Smooth muscle cell (in vitro differentiated cells): ENCODE measurements around the gene CCNJL. TPM values are rescaled to one million over a fixed set of nuclear protein-coding genes. Genes with fewer than 3 reads are reported as not detected.

Experiments used
- DNase-seq: peaks from one replicate; lab custom pipeline; 2025; ENCODE audit not compliant: unreplicated experiment; lab: John Stamatoyannopoulos, UW
- H2AFZ ChIP-seq: fragments of 200-600 bp; sonication (generic); 2 replicates; pipeline ENCODE4 v1.6.0; 2016; ENCODE audit warnings: antibody characterized with exemption, low read depth, mild to moderate bottlenecking
- H3F3A ChIP-seq: fragments of 200-600 bp; sonication (generic); 2 replicates; pipeline ENCODE4 v1.6.0; 2017; ENCODE audit warnings: antibody characterized with exemption, low read depth
- H3K27ac ChIP-seq: fragments of 200-600 bp; sonication (generic); 2 replicates; pipeline ENCODE4 v1.5.1; 2016; ENCODE audit warnings: low read depth, mild to moderate bottlenecking
- H3K27me3 ChIP-seq: fragments of 200-600 bp; sonication (generic); 2 replicates; pipeline ENCODE4 v1.6.1; 2016; ENCODE audit warnings: low read depth, mild to moderate bottlenecking
- H3K36me3 ChIP-seq: fragments of 200-600 bp; sonication (generic); 2 replicates; pipeline ENCODE4 v1.5.1; 2016; ENCODE audit warnings: low read depth
- H3K4me1 ChIP-seq: fragments of 200-600 bp; sonication (generic); 2 replicates; pipeline ENCODE4 v1.5.1; 2016; ENCODE audit warnings: low read depth
- H3K4me2 ChIP-seq: fragments of 200-600 bp; sonication (generic); 2 replicates; pipeline ENCODE4 v1.6.0; 2016; ENCODE audit warnings: mild to moderate bottlenecking
- H3K4me3 ChIP-seq: fragments of 200-600 bp; sonication (generic); 2 replicates; pipeline ENCODE4 v1.5.1; 2016; ENCODE audit warnings: mild to moderate bottlenecking
- H3K79me2 ChIP-seq: fragments of 200-600 bp; sonication (generic); 2 replicates; pipeline ENCODE4 v1.6.0; 2016; ENCODE audit warnings: low read depth, mild to moderate bottlenecking
- H3K9ac ChIP-seq: fragments of 200-600 bp; sonication (generic); 2 replicates; pipeline ENCODE4 v1.6.0; 2016; ENCODE audit warnings: low read depth
- H3K9me3 ChIP-seq: fragments of 200-600 bp; sonication (generic); replicated peaks from 2 replicates; pipeline ENCODE4 v1.5.1; 2016; ENCODE audit warnings: low read depth
- H4K20me1 ChIP-seq: fragments of 200-600 bp; sonication (generic); 2 replicates; pipeline ENCODE4 v1.6.0; 2016; ENCODE audit warnings: low read depth
- CTCF ChIP-seq: fragments of 200-600 bp; sonication (generic); IDR thresholded peaks from 2 replicates; pipeline ENCODE4 v1.5.1; 2017; ENCODE audit warnings: borderline replicate concordance, mild to moderate bottlenecking, antibody characterized with exemption; ENCODE audit not compliant: insufficient read depth, poor library complexity, severe bottlenecking
- WGBS: methylation state at CpG from one replicate; pipeline ENCODE4 v1.1.7; 2016; ENCODE audit warnings: low lambda C conversion rate; 5-methylcytosine and 5-hydroxymethylcytosine counted together
- polyA plus RNA-seq: library from polyadenylated mRNA; unstranded; fragments of >200 nt; fragmentation: Nextera tagmentation; extraction: Ambion mirVana; gene quantifications from 2 replicates; pipeline ENCODE4 v1.2.1, GENCODE V29; 2016
- total RNA-seq: library from RNA; depleted of rRNA; stranded (reverse); fragments of >200 nt; gene quantifications from 2 replicates; pipeline ENCODE4 v1.2.3, GENCODE V29; 2014

The CCNJL gene
- total and polyA plus RNA-seq, 2 experiments from 2014 or later: 3.4 to 6.2 TPM

DNA sequence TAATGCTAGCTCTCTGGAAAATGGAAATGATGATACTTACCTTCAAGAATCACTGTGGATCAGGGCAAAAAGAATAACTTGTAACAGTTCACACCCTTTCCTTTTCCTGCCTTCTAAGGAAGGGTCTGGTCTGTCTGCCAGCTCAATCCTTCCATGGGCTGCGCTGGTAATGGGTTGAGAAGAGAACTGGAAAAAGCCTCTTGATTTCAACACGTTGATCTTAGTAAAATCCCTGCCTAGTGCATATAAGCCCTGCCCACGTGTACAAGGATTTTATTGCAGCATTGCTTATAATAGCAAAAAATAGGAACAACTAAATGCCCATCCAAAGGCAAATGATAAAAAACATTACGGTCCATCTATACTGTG is 37.6 kb upstream of the CCNJL start:
- Histone ChIP-seq H3K9ac (no peak overlapping the region), H3K36me3 (no peaks in the 10 kb centered on the region), H3K79me2 (no peaks in the 10 kb centered on the region), H4K20me1 (no peaks in the 10 kb centered on the region), H3K4me3 (no peak overlapping the region), H3K4me1 (no peaks in the 10 kb centered on the region), H2AFZ (no peak overlapping the region), H3K9me3 (no peaks in the 10 kb centered on the region), H3K4me2 (no peak overlapping the region), H3K27ac (no peak overlapping the region), H3K27me3 (no peaks in the 10 kb centered on the region), H3F3A (no peaks in the 10 kb centered on the region)
- whole genome bisulfite sequencing: 32% methylated on average over 4 of the region's 4 CpGs
- no peak for TF ChIP-seq CTCF
- DNase-seq: no peak

- Histone ChIP-seq H3K79me2 (no peaks in the 10 kb centered on the region), H3K9ac (no peak overlapping the region), H3K9me3 (no peaks in the 10 kb centered on the region), H3K36me3 (no peaks in the 10 kb centered on the region), H4K20me1 (no peaks in the 10 kb centered on the region), H2AFZ (no peak overlapping the region), H3K27me3 (no peaks in the 10 kb centered on the region), H3K4me3 (no peak overlapping the region), H3K4me1 (no peaks in the 10 kb centered on the region), H3K4me2 (no peak overlapping the region), H3K27ac (no peak overlapping the region), H3F3A (no peaks in the 10 kb centered on the region)
- no peak for DNase-seq
- no peak for TF ChIP-seq CTCF
- 95% methylated on average over 27 of the region's 27 CpGs for WGBS
Observed at GRCh38 chr5:160349249-160349934, 37.0 kb upstream of the CCNJL start.

DNA sequence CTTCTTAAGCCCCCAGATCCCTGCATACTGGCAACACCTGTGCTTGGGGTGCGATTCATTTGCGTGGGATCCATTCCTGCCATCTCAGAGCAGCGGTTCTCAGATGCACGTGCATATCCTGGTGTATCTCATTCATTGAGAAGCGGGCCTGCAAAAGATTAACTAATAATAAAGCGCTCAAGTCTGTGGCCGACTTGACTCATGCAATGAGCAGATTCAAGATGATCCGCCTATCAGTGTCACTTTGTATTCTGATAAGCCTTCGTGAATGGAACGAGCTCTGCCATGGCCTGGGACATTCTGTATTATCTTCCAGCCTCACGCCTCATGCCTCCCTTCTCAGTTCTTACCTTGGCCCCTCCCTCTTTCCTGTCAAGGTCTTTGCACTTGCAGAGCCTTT is 35.7 kb upstream of the CCNJL start:
- Histone ChIP-seq H4K20me1 (no peaks in the 10 kb centered on the region), H3K27ac (no peak overlapping the region), H3K79me2 (no peaks in the 10 kb centered on the region), H3K4me1 (no peaks in the 10 kb centered on the region), H3K36me3 (no peaks in the 10 kb centered on the region), H3K4me3 (no peak overlapping the region), H3K4me2 (no peak overlapping the region), H2AFZ (no peak overlapping the region), H3F3A (no peaks in the 10 kb centered on the region), H3K9me3 (no peaks in the 10 kb centered on the region), H3K9ac (no peak overlapping the region), H3K27me3 (no peaks in the 10 kb centered on the region)
- WGBS: 68% methylated on average over 11 of the region's 11 CpGs
- no peak for TF ChIP-seq CTCF
- no peak for DNase-seq

GRCh38 chr5:160347448-160347847 is 35.1 kb upstream of the CCNJL start:
- Histone ChIP-seq H3K4me2 (no peak overlapping the region), H3K79me2 (no peaks in the 10 kb centered on the region), H3F3A (no peaks in the 10 kb centered on the region), H3K4me1 (no peaks in the 10 kb centered on the region), H3K9ac (no peak overlapping the region), H3K9me3 (no peaks in the 10 kb centered on the region), H3K27ac (no peak overlapping the region), H4K20me1 (no peaks in the 10 kb centered on the region), H3K36me3 (no peaks in the 10 kb centered on the region), H3K27me3 (no peaks in the 10 kb centered on the region), H2AFZ (no peak overlapping the region), H3K4me3 (no peak overlapping the region)
- DNase-seq: no peak
- TF ChIP-seq CTCF: no peak
- WGBS: 95% methylated on average over 6 of the region's 6 CpGs
